ENCODE measurements around the gene RALGDS. TPM values are rescaled to one million over a fixed set of nuclear protein-coding genes. Genes with fewer than 3 reads are reported as not detected.
"Not testable (repeated sequence)": the region's sequence is repeated elsewhere in the genome, so short reads cannot be mapped to it uniquely, and the experiment has no call there.

RALGDS gene
- total and polyA plus RNA-seq, 2 donors (not counting 3 experiments of a cell fraction or from before 2014, with no cell fraction given) = 41.4 to 60.0 TPM

GRCh38 chr9:133074111-133074651 lies 46.9 kb downstream of the RALGDS start:
- intact Hi-C loops (cut with micrococcal nuclease) (no loop called here), dilution Hi-C loops (cut with MboI; ENCODE audit: extremely low pct_ligation_motif_present, low sequenced_read_pairs) (no loop called here)
- FAIRE-seq (no peak), DNase-seq (ENCODE audit: low read depth, low spot score) (no peak)
- CTCF ChIA-PET = interaction anchor here (1.0 to 1.2 kb wide), 2 partner anchors 9 to 39 kb away, joined by 3 to 5 read pairs; no protein-coding TSS in a partner anchor
- H3K9ac ChIP-seq (replicated peaks; ENCODE audit: extremely low read depth, insufficient read depth, low read length) = no peak overlapping the region
- H3K4me3 ChIP-seq (replicated peaks in 1 of 3; ENCODE audit: insufficient read depth in 1 of 3, low read depth in 1 of 3, low read length in 3 of 3) = no peak overlapping the region
- no peaks in the 10 kb centered on the region for H3K36me3 ChIP-seq (ENCODE audit: control insufficient read depth in 2 of 2, extremely low read depth in 1 of 2, insufficient read depth in 2 of 2, low read length in 2 of 2)
- H3K9me3 ChIP-seq (replicated peaks; ENCODE audit: control insufficient read depth, insufficient read depth, low read length) = no peaks in the 10 kb centered on the region
- no peaks in the 10 kb centered on the region for H4K20me1 ChIP-seq (replicated peaks; ENCODE audit: control insufficient read depth, extremely low read depth, insufficient read depth, low read length)
- no TSS peak for BruUV-seq (replicated peaks)
- no peak overlapping the region for H3K4me2 ChIP-seq (ENCODE audit: insufficient read depth, low read length)
- TF ChIP-seq JUN (IDR thresholded peaks at IDR 0.05; ENCODE audit: borderline replicate concordance, insufficient read depth, insufficient read length, low read depth) (no peak), POLR2A (IDR thresholded peaks at IDR 0.05; ENCODE audit: low read depth, low read length) (no peak)
- H3K4me1 ChIP-seq (ENCODE audit: control insufficient read depth, extremely low read depth, insufficient read depth, low read length) = no peaks in the 10 kb centered on the region
- H2AFZ ChIP-seq (ENCODE audit: low read depth, low read length) = no peak overlapping the region
- POLR2A ChIA-PET = no interaction called here
- no peaks in the 10 kb centered on the region for H3K79me2 ChIP-seq (ENCODE audit: control insufficient read depth, insufficient read depth, low read length)
- H3K27me3 ChIP-seq (ENCODE audit: control insufficient read depth in 2 of 2, insufficient read depth in 2 of 2, low read length in 2 of 2) = peaks cover 4 to 10% of the 10 kb centered on the region in 2 experiments
- H3K9me1 ChIP-seq (replicated peaks; ENCODE audit: control insufficient read depth, extremely low read depth, insufficient read depth, low read length) = no peaks in the 10 kb centered on the region
- H3K27ac ChIP-seq (ENCODE audit: insufficient read depth, low read depth, low read length) = no peak overlapping the region

DNA sequence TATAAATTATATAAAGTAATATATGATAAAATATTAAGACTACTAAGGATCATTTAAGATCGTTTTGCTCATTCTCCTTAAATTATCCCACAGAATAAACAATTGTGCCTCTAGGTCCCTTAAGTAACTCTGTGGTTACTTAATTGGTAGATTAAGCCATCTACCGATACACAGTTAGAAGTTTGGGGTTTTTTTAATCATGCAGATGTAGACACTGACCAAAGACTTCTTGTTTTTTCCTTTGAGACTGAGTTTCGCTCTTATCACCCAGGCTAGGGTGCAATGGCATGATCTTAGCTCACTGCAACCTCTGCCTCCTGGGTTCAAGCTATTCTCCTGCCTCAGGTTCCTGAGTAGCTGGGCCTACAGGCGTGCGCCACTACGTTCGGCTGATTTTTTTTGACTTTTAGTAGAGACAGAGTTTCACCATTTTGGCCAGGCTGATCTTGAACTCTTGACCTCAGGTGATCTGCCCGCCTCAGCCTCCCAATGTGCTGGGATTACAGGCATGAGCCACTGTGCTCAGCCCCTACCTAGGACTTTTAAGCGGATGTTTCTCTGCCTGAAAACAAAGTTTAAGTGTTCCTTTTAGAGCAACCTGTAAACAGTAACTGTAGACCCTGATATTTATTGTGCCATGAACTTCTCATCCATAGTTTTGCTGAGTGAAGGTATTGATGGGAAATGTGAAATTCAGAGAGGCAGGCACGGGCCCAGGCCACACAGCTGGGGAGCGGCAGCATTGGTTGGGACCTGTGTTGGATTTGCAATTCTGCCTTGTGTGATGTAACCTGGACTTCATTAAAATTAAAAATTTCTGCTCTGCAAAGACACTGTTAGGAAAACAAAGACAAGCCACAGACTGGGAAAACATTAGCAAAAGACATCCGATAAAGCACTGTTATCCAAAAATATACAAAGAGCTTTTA lies 47.7 kb downstream of the RALGDS start:
- Histone ChIP-seq H4K20me1 (replicated peaks; ENCODE audit: control insufficient read depth, extremely low read depth, insufficient read depth, low read length) (no peaks in the 10 kb centered on the region), H3K9me1 (replicated peaks; ENCODE audit: control insufficient read depth, extremely low read depth, insufficient read depth, low read length) (no peaks in the 10 kb centered on the region), H3K36me3 (ENCODE audit: control insufficient read depth in 2 of 2, extremely low read depth in 1 of 2, insufficient read depth in 2 of 2, low read length in 2 of 2) (no peaks in the 10 kb centered on the region), H3K4me2 (ENCODE audit: insufficient read depth, low read length) (no peak overlapping the region), H3K4me3 (replicated peaks in 1 of 3; ENCODE audit: insufficient read depth in 1 of 3, low read depth in 1 of 3, low read length in 3 of 3) (no peak overlapping the region), H3K79me2 (ENCODE audit: control insufficient read depth, insufficient read depth, low read length) (no peaks in the 10 kb centered on the region), H3K4me1 (ENCODE audit: control insufficient read depth, extremely low read depth, insufficient read depth, low read length) (no peaks in the 10 kb centered on the region), H3K27me3 (ENCODE audit: control insufficient read depth in 2 of 2, insufficient read depth in 2 of 2, low read length in 2 of 2) (peaks cover 3 to 6% of the 10 kb centered on the region in 2 experiments), H2AFZ (ENCODE audit: low read depth, low read length) (no peak overlapping the region), H3K27ac (ENCODE audit: insufficient read depth, low read depth, low read length) (no peak overlapping the region), H3K9ac (replicated peaks; ENCODE audit: extremely low read depth, insufficient read depth, low read length) (no peak overlapping the region), H3K9me3 (replicated peaks; ENCODE audit: control insufficient read depth, insufficient read depth, low read length) (no peaks in the 10 kb centered on the region)
- dilution Hi-C loops (cut with MboI; ENCODE audit: extremely low pct_ligation_motif_present, low sequenced_read_pairs) = no loop called here
- no peak for TF ChIP-seq FOS (IDR thresholded peaks at IDR 0.05; ENCODE audit: borderline replicate concordance, insufficient read depth, low read length)
- TF ChIP-seq EZH2 (IDR thresholded peaks at IDR 0.05; ENCODE audit: borderline replicate concordance, low read depth, low read length, severe bottlenecking) = no peak
- TF ChIP-seq JUN (IDR thresholded peaks at IDR 0.05; ENCODE audit: borderline replicate concordance, insufficient read depth, insufficient read length, low read depth) = no peak
- no peak for TF ChIP-seq MYC (IDR thresholded peaks at IDR 0.05; ENCODE audit: low read depth, low read length)
- TF ChIP-seq POLR2A (IDR thresholded peaks at IDR 0.05; ENCODE audit: low read depth, low read length) = no peak
- intact Hi-C loops (cut with micrococcal nuclease) = no loop called here
- POLR2A ChIA-PET = no interaction called here
- DNase-seq (ENCODE audit: low read depth, low spot score) (no peak), FAIRE-seq (no peak)
- CTCF ChIA-PET = no interaction called here
- no TSS peak for BruUV-seq (replicated peaks)

DNA sequence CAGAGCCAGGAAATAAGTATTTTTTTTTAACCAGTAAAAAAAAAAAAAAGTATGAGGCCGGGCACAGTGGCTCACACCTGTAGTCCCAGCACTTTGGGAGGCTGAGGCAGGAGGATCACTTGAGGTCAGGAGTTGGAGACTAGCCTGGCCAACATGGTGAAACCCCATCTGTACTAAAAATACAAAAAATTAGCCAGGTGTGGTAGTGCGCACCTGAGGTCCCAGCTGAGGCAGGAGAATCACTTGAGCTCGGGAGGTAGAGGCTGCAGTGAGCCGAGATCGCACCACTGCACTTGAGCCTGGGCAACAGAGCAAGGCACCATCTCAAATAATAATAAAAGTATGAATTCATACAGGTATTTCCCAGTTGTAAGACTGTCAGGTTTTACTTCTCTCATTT lies 48.8 kb downstream of the RALGDS start:
- BruUV-seq (replicated peaks); dilution Hi-C loops (cut with MboI; ENCODE audit: extremely low pct_ligation_motif_present, low sequenced_read_pairs): not testable (repeated sequence)

More for the DNA sequence above, 48.8 kb downstream of the RALGDS start:
- H3K27me3 ChIP-seq (ENCODE audit: control insufficient read depth in 2 of 2, insufficient read depth in 2 of 2, low read length in 2 of 2); H3K79me2 ChIP-seq (ENCODE audit: control insufficient read depth, insufficient read depth, low read length); H3K36me3 ChIP-seq (ENCODE audit: control insufficient read depth in 2 of 2, extremely low read depth in 1 of 2, insufficient read depth in 2 of 2, low read length in 2 of 2); DNase-seq (ENCODE audit: low read depth, low spot score); H3K4me2 ChIP-seq (ENCODE audit: insufficient read depth, low read length); intact Hi-C loops (cut with micrococcal nuclease); H3K4me3 ChIP-seq (replicated peaks in 1 of 3; ENCODE audit: insufficient read depth in 1 of 3, low read depth in 1 of 3, low read length in 3 of 3); H3K4me1 ChIP-seq (ENCODE audit: control insufficient read depth, extremely low read depth, insufficient read depth, low read length); H2AFZ ChIP-seq (ENCODE audit: low read depth, low read length); H3K27ac ChIP-seq (ENCODE audit: insufficient read depth, low read depth, low read length); H3K9me1 ChIP-seq (replicated peaks; ENCODE audit: control insufficient read depth, extremely low read depth, insufficient read depth, low read length); H3K9me3 ChIP-seq (replicated peaks; ENCODE audit: control insufficient read depth, insufficient read depth, low read length); POLR2A ChIA-PET; H4K20me1 ChIP-seq (replicated peaks; ENCODE audit: control insufficient read depth, extremely low read depth, insufficient read depth, low read length); H3K9ac ChIP-seq (replicated peaks; ENCODE audit: extremely low read depth, insufficient read depth, low read length); FAIRE-seq; CTCF ChIA-PET: not testable (repeated sequence)

Measured in endothelial cell of umbilical vein (primary cell).